ENCODE results near the gene VPS26C.

The VPS26C gene

DNA sequence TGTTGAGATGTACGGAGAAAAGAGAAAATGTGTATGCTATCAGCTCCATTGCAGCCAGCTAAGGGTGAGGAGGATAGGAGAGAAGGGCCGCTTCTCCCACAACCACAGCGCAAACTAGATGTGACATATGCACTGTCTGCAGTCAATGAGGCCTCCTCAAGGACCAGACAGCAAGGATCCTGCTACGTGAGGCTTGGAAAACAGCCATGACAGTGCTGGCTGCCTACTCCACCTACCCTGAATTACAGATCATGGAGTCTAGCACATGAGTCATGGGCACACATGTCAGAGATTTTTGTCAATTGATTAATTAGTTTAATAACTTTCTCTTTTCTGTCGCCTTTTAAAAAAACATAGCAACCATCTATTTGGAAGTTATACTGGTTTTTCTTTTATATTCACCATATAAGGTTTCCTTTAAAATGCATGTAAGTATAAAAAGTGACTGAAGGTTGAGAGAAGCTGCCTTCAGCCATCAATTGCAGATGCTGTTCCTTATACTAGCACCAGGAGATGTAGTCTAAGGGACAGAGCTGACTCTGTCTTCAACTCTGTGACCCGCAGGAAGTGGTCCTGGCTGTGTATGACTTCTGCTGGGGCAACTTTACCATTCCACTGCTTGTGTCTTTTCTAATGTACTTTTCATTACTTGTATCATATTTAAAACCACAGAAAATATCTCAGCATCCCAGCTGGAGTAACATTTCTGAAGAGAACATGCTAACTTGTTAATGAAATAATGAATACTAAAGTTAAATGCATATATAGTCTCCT is 3.1 kb downstream of the VPS26C start:
- DNase-seq = no peak

DNA sequence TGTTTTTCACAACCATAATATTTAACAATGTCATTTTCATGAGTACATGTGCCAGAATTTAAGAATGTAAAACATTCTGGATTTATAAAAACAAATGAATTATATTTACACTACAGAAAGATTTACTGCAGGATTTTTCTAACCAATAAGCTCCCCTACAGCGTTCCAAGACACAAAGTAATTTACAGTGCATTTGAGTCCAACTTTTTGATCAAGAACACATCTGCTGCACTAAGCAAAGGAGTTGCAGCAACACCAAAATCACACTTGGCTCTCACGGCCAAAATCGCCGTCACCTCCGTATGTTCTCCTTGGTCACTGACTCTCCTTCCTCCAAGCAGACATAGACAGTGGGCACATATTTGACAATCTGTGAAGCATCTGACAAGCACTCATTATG is 7.7 kb downstream of the VPS26C start:
- DNase-seq = no peak

DNA sequence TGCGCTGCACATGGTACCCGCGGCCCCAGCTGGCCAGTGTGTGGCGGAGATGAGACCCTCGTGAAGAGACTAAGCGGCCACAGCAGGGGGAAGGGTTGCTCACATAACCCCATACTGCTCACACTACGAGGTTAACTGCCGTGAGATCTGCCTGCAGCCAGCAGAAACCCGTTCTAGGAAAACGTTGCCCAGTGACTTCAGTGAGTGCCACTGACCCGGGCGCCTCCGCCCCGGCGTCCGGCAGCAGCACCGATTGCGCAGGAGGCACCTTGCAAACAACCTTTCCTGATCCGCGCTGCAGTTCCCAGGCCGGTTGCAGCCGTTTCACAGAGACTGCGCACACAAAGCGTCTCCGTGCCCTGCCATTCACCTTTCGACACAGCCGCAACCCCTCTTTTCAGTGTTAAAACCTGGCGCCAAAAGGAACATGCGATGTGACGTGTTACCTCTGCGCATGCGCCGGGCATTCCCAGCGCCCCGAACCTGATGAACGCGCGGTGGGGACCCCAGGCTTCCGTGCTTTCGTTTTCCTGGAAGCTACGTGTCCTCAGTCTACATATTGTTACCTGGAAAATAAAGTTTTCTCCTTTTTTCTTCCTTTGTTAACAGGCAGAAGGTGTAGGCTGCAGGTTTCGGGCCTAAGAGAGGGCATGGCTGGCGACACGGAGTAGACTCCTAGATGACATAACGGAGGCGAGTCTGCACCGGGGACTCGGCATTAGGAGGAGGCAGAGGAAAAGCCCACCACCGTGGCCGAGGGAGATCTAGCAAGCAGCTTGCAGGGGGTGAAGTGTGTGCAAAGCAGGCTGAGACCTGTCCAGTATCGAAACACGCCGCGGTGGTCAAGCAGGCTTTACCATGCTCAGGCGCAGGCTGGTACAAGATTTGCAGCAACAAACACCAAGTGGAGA is 8.9 kb downstream of the VPS26C start:
- peak; percentile 57 for DNase-seq

DNA sequence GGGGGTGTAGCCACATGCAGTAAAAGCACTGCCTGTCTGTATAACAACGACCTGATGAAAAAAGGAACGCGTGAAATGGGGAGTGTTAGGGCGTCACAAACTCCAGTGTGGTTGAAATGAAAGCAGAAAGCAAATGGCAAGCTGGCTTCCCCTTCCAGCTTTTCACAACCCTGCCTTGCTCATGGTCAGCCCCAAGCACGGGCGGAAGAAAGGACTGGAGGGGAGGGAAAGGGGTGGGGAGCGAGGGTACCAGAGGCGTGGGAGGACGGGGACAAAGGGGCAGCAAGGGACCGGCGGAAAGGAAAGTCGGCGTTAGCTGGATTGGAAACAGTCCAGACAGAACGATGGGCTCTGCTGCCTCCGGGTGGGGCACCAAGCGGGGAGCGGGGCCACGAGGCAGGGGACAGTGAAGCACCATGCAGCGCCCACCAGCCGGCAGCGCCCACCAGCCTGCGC is 9.6 kb downstream of the VPS26C start:
- no peak for DNase-seq

DNA sequence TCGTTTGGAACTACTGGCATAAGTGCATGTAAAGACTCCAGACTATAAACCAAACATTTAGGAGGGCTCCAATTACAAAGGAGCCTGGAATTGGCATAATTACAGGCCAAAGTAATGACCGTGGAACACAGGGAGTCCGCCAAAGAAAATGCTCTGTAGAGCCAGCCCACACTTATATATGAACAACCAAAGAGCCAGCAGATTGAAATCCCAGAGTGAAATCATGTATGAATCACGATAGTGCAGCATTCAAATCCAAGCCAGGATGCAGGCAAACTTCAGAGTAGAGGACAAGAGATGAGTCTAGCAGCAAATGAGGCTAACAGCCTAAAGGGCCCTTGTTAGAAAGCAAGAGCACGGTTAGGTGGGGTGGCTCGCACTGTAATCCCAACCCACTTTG is 13.1 kb downstream of the VPS26C start:
- no peak for DNase-seq

DNA sequence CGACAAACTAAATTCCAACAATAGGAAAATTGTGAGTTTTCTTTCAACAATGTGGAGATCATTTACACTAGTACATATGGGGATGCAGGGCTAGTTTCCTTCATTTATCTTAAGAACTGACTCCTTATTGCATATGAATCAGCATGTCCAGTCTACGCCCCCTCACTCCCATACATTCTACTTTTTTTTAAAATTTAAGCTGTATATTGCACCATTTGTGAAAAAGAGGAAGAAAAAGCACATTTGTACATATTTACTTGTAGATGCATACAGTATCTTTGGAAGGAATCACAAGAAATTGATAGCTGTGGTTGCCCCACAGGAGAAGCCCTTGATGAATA is 15.9 kb downstream of the VPS26C start:
- DNase-seq = no peak

DNA sequence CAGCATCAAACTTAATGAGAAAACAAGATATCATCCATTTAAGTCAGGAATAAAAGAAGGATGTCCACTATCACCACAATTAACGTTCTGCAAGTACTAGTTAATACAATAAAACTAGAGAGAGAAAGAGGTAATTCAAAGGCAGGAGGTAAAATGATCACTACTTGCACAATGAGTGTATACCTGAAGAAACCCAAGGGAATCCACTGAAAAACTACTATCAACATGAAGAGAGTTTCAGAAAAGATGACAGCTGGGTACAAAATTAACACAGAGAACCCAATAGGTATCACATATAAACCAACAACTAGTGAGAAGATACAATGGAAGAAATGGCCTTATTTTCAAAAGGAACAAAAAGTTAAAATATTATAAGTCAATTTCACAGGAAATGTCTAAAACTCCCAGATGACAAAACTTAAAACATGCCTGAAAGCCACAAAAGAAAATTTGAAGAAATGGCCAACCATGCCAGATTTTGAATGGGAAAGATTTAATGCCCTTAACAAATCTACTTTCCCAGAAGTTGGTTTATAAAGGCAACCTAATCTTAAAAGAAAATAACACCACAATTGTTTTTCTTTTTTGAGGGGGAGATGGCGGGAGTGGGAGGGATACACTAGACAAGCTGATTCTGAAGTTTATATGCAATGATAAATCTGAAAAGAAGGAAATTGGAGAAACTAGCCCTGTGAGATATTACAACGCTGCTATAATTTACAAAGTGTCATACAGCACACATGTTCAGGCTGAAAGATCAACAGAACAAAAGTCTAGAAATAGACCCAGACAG is 17.8 kb downstream of the VPS26C start:
- no peak for DNase-seq

DNA sequence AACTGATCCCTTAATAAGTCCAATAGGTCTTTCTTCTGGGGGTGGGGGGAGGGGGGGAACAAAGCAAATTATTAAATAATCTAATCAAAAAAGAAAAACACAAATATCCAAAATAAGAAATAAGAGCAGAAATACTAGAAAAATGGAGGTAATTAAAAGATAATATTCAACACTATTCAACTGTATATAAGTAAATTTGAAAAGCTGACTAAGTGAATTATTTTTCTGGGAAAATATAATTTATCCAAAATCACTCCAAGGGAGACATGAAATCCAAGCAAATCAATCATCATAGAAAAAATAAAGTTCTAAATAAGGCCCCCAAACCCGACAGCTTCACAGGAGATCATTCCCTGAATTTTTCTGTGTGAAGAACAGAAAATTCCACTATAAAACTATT is 18.8 kb downstream of the VPS26C start:
- DNase-seq = no peak

DNA sequence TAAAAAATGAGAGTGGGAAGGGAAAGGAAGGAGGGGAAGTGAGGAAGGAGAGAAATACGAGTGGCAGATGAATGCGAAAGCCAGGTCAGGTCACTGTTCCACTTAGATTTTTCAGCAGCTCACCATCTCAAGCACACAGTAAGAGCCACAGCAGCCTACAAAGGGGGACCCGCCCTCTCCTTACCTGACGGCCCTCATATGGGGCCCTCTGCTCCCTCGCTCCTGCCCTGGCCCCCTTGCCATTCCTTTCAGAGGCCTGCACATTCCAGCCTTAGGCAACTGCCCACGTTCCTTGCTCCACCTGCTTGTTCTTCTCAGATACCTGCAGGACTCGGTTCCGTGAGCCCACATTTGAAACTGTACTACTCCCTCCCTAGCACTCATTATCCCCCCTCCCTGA is 22.0 kb downstream of the VPS26C start:
- DNase-seq = no peak

DNA sequence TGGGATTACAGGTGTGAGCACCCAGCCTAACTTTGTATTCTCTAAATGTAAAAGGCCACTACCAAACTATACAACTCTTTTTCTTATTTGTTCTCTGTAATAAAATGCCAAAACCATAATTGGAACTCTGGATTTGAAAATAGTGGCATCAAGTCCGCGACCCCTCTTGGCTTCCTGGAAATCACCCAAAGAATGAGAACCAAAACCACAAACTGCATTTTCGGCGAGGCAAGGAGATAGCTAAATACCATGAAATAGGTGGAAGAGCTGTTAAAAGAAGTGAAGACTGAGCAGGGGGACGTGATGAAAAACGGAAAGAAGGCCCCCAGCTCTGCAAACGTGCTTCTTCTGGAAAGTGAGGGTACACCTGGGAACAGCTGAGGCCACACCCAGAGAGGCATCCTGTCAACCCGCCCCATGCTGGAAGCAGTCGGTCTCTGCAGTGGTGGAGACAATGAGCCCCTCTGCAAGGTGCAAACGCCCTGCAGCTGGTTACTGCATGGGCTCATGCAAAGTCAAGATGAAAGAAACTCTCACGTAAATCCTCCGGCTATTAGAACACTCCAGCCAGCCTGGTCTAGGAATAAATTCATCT is 22.5 kb downstream of the VPS26C start:
- no peak for DNase-seq

DNA sequence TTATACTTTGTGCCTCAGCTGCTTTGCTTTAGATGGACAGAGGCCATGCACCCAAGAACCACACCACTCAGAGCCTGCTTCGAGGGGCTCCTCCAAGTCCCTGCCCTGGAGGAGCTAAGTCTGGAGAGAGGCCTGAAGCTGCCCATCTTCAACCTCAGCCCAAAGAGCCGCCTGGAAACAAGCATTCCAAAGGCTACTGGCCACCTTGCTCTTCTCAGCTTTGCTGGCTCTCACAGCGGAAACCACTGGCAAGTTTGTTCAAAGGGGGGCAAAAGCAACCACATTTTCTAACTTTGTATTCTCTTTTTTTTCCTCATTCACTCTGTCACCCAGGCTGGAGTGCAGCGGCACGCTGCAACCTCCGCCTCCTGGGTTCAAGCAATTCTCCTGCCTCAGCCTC is 23.2 kb downstream of the VPS26C start:
- DNase-seq = no peak

DNA sequence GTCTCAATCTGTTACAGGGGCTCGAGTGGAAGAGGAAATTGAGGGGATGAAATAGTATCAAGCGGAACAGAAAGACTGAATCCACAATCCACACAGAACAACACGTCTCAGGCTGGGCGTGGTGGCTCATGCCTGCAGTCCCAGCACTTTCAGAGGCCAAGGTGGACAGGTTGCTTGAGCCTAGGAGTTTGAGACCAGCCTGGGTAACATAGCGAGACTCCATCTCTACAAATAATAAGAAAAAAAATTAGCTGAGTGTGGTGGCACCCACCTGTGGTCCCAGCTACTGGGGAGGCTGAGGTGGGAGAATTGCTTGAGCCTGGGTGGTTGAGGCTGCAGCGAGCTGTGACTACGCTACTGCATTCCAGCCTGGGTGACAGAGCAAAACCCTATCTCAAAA is 25.7 kb downstream of the VPS26C start:
- DNase-seq = no peak

DNA sequence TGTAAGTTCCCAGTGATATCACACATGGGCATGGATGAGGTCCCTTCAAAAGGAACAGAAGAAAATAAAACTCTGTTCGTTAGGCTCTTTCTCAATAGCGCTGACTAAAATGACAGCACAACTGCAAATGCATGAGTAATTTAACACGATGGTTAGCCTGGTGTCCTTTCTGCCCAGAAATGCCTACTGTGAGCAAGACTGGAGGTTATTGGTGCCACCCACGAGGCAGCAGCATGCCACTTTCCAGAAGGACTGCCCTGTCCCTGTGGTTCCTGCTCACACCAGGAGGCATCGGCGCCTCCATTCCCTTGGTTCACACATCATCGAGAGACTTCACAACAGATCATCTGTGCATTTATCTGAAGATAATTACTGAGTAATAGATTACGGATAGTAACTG is 26.2 kb downstream of the VPS26C start:
- no peak for DNase-seq

DNA sequence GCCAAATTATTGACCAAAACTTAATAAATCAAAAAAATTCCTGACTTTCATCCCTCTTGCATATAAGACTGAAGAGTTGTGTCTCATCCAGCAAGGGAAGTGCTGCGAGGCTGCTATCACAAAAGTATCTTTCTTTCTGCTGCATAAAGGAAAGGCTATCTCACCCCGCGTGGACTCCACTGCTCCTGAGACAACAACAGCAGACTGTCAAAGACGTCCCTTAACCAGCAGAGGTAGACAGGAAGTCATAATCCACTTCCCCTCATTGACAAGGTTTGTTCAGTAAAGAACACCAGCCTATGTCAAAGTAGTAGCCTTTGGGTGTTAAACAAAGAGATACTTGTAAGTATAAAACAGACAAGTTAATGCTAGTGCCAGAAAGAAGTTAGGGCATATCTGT is 29.4 kb downstream of the VPS26C start:
- no peak for DNase-seq

DNA sequence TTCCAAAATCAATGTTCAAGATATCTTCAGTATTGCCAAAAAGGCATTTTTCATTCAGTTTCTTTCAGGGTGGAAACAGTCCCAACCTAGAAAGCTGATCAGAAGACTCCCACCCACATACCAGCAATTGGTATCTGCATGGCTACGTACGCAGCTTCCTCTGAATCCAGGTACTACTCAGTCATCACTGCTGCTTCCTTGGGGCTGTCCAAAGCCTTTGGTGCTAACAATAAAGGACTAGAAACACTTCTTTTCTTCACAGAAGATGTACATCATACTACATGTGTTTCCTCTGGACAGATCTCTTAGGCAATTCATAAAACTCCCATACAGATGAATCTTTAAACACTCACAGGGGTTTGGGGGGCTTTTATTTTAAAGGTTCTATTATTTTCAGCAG is 29.8 kb downstream of the VPS26C start:
- DNase-seq = no peak

DNA sequence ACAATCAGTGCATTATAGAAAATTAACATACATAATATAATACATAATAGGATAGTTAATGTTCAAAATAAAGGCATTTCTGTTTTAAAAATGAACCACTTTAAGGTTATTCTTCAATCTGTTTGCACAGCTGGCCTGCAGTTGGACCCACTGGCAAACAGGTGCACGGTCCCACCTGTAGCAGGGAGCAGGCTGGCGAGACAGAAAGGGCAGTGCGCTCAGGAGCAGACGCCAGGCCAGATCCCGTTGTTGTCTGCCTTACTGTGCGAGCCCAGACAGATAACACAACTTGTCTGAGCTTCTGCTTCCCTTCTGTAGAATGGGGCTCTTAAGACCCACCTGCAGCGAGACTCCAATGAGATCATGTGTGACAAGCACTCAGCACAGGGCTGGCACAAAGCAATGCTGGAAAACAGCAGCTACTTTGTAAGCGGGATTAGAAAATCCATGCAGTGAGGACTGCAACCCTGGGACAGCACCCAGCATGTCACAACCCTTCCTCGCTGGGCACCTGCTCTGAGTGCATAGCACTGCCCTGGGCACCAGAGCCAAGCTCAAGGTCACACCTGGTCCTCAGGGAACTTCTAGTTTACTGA is 33.5 kb downstream of the VPS26C start:
- no peak for DNase-seq

DNA sequence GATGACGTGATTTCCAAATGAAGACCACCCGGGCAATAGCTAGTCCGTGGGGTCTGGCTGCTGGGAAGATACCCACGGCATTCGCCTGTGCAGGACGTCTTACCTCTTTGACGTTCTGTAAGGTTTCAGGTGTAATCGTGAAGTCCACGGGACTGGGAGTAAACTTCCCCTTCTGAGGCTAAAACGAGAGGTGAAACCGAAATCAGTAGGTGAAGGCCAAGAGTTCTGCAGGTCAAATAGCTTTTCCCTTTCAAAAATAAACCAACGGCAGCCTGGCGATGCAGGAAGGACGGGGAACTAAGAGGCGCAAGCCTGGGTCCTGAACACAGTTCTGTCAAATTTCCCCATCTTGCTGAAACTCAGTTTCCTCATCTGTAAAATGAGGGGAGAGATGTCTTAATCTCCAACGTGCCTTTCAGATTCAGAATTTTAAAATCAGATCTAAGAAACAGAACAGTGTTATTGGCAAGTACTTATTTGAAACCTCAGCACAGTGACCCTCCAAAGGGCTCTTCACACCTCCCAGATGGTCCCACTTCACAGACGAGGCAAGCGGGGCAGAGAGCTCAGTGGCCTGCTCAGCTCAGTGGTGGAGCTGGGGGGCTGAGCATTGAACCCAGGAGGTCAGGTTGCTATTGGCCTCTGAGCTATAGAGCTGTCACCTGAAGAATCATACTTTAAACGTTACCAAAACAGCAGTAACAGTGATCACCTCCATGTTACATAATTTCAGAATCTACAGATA is 34.7 kb downstream of the VPS26C start:
- DNase-seq = no peak

DNA sequence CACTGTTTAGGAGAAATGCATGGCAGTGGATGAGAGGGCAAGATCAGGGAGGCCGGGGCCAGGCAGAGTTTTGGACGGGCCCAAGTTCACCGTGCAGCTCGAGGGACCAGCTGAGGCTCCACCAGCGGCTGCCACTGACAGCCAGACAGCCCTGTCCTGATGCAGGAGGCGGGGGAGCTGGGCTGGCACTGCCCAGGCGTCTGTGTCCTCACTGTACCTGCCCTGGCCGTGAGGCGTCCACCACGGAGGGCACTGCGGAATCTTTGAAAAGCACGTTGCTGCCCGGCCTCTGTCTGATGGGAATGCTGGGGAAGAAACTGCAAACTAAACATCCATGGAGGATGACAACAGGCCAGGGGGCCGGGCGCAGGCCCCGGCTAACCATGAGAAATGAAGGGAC is 35.5 kb downstream of the VPS26C start:
- no peak for DNase-seq

DNA sequence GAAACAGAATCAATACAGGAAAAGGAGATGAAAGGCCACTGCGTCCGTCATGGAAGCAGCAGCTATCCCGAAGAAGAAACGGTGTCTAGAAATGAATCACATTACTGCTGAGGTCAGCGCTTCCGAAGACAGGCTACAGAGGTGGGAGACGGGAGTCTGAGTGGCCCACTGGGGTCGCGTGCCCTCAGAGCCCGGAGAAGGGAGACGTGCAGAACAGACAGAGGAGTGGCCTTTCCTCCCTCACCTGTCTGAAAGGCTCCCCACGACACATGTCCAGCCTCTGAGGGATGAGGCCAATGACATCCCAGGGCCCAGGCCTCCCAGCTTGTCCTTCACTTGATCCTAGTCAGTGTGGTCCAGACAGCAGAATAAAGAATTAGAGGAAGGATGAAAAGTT is 35.9 kb downstream of the VPS26C start:
- no peak for DNase-seq

DNA sequence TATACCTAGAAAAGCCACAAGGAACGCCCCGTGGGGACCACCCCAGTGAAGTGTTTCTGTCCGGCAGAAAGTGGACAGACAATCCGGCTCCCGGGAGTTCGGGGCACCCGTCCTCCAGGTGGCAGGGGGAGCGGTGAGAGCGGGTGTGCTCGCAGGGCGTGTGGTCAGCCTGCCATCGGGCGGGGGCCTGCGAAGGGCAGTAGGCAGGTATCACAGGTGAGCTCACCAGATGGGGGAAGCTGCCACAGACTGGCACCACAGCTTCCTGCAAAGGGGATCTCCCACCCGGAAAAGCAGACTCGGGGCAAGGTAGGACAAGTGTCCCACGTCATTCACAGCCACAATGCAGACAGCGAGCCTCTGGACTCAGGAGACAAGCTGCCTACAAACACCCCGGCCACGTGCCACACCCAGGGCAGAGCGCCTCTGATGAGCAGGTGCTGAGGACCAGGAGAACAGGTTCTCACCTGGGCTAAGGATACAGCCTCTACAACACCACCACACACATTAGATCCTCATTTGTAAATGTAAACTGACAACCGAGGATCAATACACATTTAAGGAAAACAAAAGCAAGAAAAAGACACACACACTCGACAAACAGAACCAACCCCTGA is 36.4 kb downstream of the VPS26C start:
- DNase-seq = no peak

DNA sequence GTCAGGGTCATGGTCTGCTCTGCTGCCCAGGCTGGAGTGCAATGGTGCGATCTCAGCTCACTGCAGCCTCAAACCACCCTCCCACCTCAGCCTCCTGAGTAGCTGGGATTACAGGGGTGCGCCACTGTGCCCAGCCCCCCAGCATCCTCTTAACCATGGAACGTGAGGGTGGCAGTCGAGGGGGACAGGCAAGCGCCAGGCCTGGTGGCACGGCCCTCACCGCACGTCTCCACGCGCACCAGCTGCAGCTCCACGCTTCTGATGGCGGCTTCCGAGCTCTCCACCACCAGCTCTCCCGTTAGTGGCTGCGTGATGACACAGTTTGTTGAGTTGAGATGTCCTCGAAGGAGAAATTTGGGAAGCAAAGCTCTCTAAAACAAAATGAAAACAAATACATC is 39.1 kb downstream of the VPS26C start:
- no peak for DNase-seq

All from activated CD4-positive, alpha-beta T cell treated with anti-CD3 and anti-CD28 coated beads for 1 hour (primary cell).